ENCODE results near the gene CYBB. TPM values are rescaled to one million over a fixed set of nuclear protein-coding genes. Genes with fewer than 3 reads are reported as not detected.
"Not testable (repeated sequence)": the region's sequence is repeated elsewhere in the genome, so short reads cannot be mapped to it uniquely, and the experiment has no call there.

CYBB gene
- total RNA-seq, 1 donor, result under 0.01 TPM

GRCh38 chrX:37765507-37765906 lies 14.4 kb upstream of the CYBB start:
- H3K4me3 ChIP-seq (ENCODE audit: low read depth, low read length), result no peak overlapping the region
- DNase-seq (ENCODE audit: low read depth), result no peak
- TF ChIP-seq CTCF (IDR thresholded peaks at IDR 0.05; ENCODE audit: insufficient read depth, low read depth, low read length), result no peak

GRCh38 chrX:37767430-37767829 lies 12.4 kb upstream of the CYBB start:
- no peak for TF ChIP-seq CTCF (IDR thresholded peaks at IDR 0.05; ENCODE audit: insufficient read depth, low read depth, low read length)
- no peak for DNase-seq (ENCODE audit: low read depth)
- H3K4me3 ChIP-seq (ENCODE audit: low read depth, low read length), result no peak overlapping the region

- DNase-seq (ENCODE audit: low read depth); H3K4me3 ChIP-seq (ENCODE audit: low read depth, low read length): not testable (repeated sequence)
Observed at GRCh38 chrX:37768866-37769265, 11.0 kb upstream of the CYBB start.

GRCh38 chrX:37776283-37776986 lies 3.4 kb upstream of the CYBB start:
- H3K4me3 ChIP-seq (ENCODE audit: low read depth, low read length), result no peak overlapping the region
- no peak for DNase-seq (ENCODE audit: low read depth)
- TF ChIP-seq CTCF (IDR thresholded peaks at IDR 0.05; ENCODE audit: insufficient read depth, low read depth, low read length), result no peak

- no peak overlapping the region for H3K4me3 ChIP-seq (ENCODE audit: low read depth, low read length)
- TF ChIP-seq CTCF (IDR thresholded peaks at IDR 0.05; ENCODE audit: insufficient read depth, low read depth, low read length), result no peak
- no peak for DNase-seq (ENCODE audit: low read depth)
Observed at GRCh38 chrX:37776987-37777325, 2.9 kb upstream of the CYBB start.

GRCh38 chrX:37781081-37781480 lies 1.2 kb downstream of the CYBB start:
- no peak for DNase-seq (ENCODE audit: low read depth)
- no peak overlapping the region for H3K4me3 ChIP-seq (ENCODE audit: low read depth, low read length)
- TF ChIP-seq CTCF (IDR thresholded peaks at IDR 0.05; ENCODE audit: insufficient read depth, low read depth, low read length), result no peak

- H3K4me3 ChIP-seq (ENCODE audit: low read depth, low read length), result no peak overlapping the region
- no peak for TF ChIP-seq CTCF (IDR thresholded peaks at IDR 0.05; ENCODE audit: insufficient read depth, low read depth, low read length)
- no peak for DNase-seq (ENCODE audit: low read depth)
Observed at GRCh38 chrX:37781814-37782213, 2.0 kb downstream of the CYBB start.
